ENCODE data around the gene HVCN1.

HVCN1 gene

DNA sequence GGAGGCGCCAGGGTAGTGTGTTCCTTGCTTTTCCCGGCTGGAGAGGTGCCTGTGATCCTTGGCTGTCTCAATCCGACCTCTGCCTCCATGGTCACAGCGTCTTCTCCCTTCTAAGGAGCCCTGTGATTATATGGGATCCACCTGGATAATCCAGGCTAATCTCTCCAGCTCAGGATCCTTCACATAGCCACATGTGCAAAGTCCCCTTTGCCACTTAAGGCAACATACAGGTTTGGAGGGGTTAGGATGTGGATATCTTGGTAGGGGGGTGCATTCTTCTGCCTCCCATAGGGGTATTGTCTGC, 1.2 kb upstream of the HVCN1 start:
- TF ChIP-seq POLR2AphosphoS5 (IDR thresholded peaks at IDR 0.05; ENCODE audit: low read depth, low read length) = no peak
- TF ChIP-seq, protein P1, sequence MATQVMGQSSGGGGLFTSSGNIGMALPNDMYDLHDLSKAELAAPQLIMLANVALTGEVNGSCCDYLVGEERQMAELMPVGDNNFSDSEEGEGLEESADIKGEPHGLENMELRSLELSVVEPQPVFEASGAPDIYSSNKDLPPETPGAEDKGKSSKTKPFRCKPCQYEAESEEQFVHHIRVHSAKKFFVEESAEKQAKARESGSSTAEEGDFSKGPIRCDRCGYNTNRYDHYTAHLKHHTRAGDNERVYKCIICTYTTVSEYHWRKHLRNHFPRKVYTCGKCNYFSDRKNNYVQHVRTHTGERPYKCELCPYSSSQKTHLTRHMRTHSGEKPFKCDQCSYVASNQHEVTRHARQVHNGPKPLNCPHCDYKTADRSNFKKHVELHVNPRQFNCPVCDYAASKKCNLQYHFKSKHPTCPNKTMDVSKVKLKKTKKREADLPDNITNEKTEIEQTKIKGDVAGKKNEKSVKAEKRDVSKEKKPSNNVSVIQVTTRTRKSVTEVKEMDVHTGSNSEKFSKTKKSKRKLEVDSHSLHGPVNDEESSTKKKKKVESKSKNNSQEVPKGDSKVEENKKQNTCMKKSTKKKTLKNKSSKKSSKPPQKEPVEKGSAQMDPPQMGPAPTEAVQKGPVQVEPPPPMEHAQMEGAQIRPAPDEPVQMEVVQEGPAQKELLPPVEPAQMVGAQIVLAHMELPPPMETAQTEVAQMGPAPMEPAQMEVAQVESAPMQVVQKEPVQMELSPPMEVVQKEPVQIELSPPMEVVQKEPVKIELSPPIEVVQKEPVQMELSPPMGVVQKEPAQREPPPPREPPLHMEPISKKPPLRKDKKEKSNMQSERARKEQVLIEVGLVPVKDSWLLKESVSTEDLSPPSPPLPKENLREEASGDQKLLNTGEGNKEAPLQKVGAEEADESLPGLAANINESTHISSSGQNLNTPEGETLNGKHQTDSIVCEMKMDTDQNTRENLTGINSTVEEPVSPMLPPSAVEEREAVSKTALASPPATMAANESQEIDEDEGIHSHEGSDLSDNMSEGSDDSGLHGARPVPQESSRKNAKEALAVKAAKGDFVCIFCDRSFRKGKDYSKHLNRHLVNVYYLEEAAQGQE (IDR thresholded peaks at IDR 0.05; ENCODE audit: insufficient read depth in 1 of 2, low read depth in 2 of 2, low read length in 2 of 2) = no peak
- TF ChIP-seq SIN3A (IDR thresholded peaks at IDR 0.05; ENCODE audit: borderline replicate concordance, insufficient read depth, low read length) = no peak
- TF ChIP-seq TAF1 (IDR thresholded peaks at IDR 0.05; ENCODE audit: borderline replicate concordance, insufficient read depth, low read length) = no peak
- no peak for TF ChIP-seq FOXP2 (optimal IDR thresholded peaks at IDR 0.05; ENCODE audit: borderline replicate concordance, extremely low read depth, extremely low read length, insufficient read depth)

DNA sequence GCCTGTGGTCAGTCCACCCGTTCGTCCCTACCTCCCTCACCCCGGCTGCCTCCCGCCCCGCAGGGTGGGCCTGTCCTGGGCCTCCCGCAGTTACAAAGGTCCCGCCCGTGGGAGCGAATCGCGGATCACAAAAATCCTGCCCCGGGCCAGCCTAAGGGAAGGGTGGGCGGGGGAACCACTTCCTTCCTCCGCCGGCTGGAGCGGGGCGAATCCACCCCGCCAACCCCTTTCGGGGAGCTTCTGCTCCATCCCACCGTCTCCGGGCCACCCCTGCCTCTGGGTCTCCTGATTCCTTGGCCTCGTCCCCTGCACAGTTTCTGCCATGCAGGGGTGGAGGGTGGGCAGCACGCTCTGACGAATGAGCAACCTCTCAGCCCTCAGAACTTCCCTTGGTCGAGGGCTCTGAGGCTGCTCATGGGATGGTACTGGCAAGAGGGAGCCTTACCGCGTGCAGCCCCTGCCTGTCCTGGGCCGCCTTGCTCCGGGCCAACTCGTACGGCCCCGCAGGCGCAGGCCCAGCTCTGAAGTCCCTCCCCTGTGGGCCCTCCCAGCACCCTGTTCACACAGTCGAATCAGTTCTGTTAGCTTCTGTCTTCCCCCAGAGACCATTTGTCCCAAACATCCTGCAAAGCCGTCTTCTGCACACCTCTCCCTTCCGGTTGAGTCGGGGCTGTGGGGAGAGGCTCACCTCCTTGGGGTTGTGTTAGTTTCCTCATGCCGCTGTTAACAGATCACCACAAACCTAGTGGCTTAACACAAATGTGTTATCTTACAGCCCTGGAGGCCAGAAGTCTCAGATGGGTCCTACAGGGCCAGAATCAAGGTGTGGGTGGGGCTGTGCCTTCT, 589 bp upstream of the HVCN1 start:
- TF ChIP-seq FOXP2 (optimal IDR thresholded peaks at IDR 0.05; ENCODE audit: borderline replicate concordance, extremely low read depth, extremely low read length, insufficient read depth) = no peak
- TF ChIP-seq, protein P1 (IDR thresholded peaks at IDR 0.05; ENCODE audit: insufficient read depth in 1 of 2, low read depth in 2 of 2, low read length in 2 of 2) = no peak
- TF ChIP-seq SIN3A (IDR thresholded peaks at IDR 0.05; ENCODE audit: borderline replicate concordance, insufficient read depth, low read length) = no peak
- no peak for TF ChIP-seq POLR2AphosphoS5 (IDR thresholded peaks at IDR 0.05; ENCODE audit: low read depth, low read length)

DNA sequence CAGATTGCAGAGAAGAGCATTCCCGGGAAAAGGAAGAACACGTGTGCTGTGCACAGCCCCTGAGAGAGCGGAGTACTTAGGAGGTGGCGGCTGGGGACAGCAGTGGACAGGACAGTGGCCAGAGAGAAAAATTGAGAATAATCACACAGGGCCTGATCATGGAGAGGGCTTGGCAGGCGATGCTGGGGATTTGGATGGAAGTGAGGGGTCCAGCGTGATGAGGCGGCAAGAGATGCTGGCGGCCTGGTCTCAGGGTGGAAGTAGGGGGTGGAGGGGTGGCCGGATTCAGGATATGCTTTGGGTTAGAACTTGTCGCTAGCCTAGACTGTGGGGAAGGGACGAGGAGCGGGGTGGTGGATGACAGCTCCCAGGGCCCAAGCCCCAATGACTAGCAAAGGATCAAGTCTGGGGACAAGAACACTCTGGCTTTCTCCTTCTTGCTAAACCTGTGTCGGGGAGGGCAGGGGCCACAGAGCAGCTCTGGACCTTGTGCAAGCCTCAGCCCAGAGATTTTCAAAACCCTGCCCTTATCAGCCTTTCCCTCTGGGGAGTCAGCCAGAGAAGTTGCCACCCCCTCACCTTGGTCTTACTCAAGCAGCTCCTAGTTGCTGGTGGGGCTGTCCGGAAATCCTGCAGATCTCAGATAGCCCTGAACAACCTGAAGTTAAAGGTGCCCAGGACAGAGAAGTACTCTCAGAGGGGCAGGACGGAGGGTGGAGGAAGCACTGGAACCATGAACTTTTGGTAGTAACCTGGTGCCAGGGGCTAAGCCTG, 1.3 kb downstream of the HVCN1 start:
- TF ChIP-seq TAF1 (IDR thresholded peaks at IDR 0.05; ENCODE audit: borderline replicate concordance, insufficient read depth, low read length) = no peak
- no peak for TF ChIP-seq FOXP2 (optimal IDR thresholded peaks at IDR 0.05; ENCODE audit: borderline replicate concordance, extremely low read depth, extremely low read length, insufficient read depth)
- TF ChIP-seq POLR2AphosphoS5 (IDR thresholded peaks at IDR 0.05; ENCODE audit: low read depth, low read length) = no peak
- TF ChIP-seq SIN3A (IDR thresholded peaks at IDR 0.05; ENCODE audit: borderline replicate concordance, insufficient read depth, low read length) = no peak
- TF ChIP-seq, protein P1 (IDR thresholded peaks at IDR 0.05; ENCODE audit: insufficient read depth in 1 of 2, low read depth in 2 of 2, low read length in 2 of 2) = no peak

DNA sequence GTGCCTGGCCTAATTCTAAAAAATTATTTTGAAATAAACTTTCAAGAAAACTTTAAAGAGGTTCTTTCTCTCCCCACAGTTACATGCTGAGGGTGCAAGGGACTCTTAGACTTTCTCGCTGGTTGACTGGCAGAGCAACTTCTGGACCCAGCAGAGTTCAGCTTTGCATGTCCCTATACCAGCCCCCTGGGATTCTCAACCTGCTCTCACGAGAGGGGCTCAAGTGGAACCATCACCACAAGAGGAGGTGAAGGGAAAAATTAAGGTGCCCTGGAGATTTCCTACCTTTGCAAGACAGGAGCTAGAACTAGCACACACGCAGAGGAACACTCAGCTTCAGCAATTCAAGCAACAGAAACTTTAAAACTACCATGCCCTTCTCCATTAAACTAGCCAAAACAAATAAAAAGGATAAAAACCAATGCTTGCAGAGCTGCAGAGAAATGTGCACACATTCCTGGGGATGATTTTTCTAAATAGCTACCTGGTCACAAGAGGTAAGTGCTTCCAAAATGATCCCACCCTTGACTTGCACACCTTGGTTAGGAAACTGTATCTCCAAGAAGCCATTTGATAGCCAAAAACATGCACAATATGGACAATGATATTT, 2.5 kb downstream of the HVCN1 start:
- TF ChIP-seq SIN3A (IDR thresholded peaks at IDR 0.05; ENCODE audit: borderline replicate concordance, insufficient read depth, low read length) (no peak), TAF1 (IDR thresholded peaks at IDR 0.05; ENCODE audit: borderline replicate concordance, insufficient read depth, low read length) (no peak), POLR2AphosphoS5 (IDR thresholded peaks at IDR 0.05; ENCODE audit: low read depth, low read length) (no peak), FOXP2 (optimal IDR thresholded peaks at IDR 0.05; ENCODE audit: borderline replicate concordance, extremely low read depth, extremely low read length, insufficient read depth) (no peak)
- TF ChIP-seq, protein P1 (IDR thresholded peaks at IDR 0.05; ENCODE audit: insufficient read depth in 1 of 2, low read depth in 2 of 2, low read length in 2 of 2) = no peak

All from PFSK-1 (cell line).